T-helper 17 cell (primary cell): ENCODE data around the gene VENTX. TPM values are rescaled to one million over a fixed set of nuclear protein-coding genes. Genes with fewer than 3 reads are reported as not detected.
"Not testable (repeated sequence)": the region's sequence is repeated elsewhere in the genome, so short reads cannot be mapped to it uniquely, and the experiment has no call there.

Source experiments
- ATAC-seq: fragments of 150-1000 bp; cut with Tn5 transposase; 2 replicates; pipeline ENCODE4 v1.10.0; 2021; ENCODE audit warnings: mild to moderate bottlenecking, moderate library complexity
- DNase-seq, 3 donors: peaks; one replicate each; pipeline versions ENCODE4 v3.0.0 to v3.0.0-alpha.2; 2020 to 2021
- H3K9me3 ChIP-seq: one replicate; pipeline ENCODE4 v1.7.0; 2013; ENCODE audit warnings: low read length, mild to moderate bottlenecking; ENCODE audit not compliant: control insufficient read depth, poor library complexity, severe bottlenecking
- H3K27ac Mint-ChIP-seq: one replicate; pipeline ENCODE4 v1.8.0; 2022; ENCODE audit warnings: mild to moderate bottlenecking, moderate library complexity, mixed read lengths
- H3K27me3 Mint-ChIP-seq: one replicate; pipeline ENCODE4 v1.8.0; 2022; ENCODE audit warnings: mixed read lengths
- H3K36me3 Mint-ChIP-seq: one replicate; pipeline ENCODE4 v1.8.0; 2022; ENCODE audit warnings: low read depth, mixed read lengths
- H3K4me1 Mint-ChIP-seq: one replicate; pipeline ENCODE4 v1.8.0; 2022; ENCODE audit warnings: mild to moderate bottlenecking, mixed read lengths
- H3K4me3 Mint-ChIP-seq: one replicate; pipeline ENCODE4 v1.8.0; 2022; ENCODE audit warnings: mild to moderate bottlenecking, moderate library complexity, mixed read lengths
- total RNA-seq, 4 donors: library from RNA in 2 of 4; stranded (reverse) in 2 of 4; gene quantifications; one replicate each; pipeline ENCODE4 v1.2.3 and lab custom pipeline; 2022 to 2026

Gene VENTX
- total RNA-seq, 2 donors from 2014 or later, result 0.21 to 0.52 TPM

GRCh38 chr10:133214468-133215410, 22.9 kb upstream of the VENTX start:
- no peaks in the 10 kb centered on the region for H3K9me3 ChIP-seq
- no peaks in the 10 kb centered on the region for H3K36me3 Mint-ChIP-seq
- DNase-seq (no peak), ATAC-seq (no peak)
- H3K4me3 Mint-ChIP-seq, result no peak overlapping the region
- peaks cover 3% of the 10 kb centered on the region for H3K4me1 Mint-ChIP-seq
- no peak overlapping the region for H3K27ac Mint-ChIP-seq
- peaks cover 24% of the 10 kb centered on the region for H3K27me3 Mint-ChIP-seq

- no peaks in the 10 kb centered on the region for H3K36me3 Mint-ChIP-seq
- DNase-seq, result no peak
- H3K27ac Mint-ChIP-seq, result no peak overlapping the region
- no peaks in the 10 kb centered on the region for H3K9me3 ChIP-seq
- no peak for ATAC-seq
- H3K4me3 Mint-ChIP-seq, result no peak overlapping the region
- H3K4me1 Mint-ChIP-seq, result peaks cover 1% of the 10 kb centered on the region
- peaks cover 24% of the 10 kb centered on the region for H3K27me3 Mint-ChIP-seq
Observed at GRCh38 chr10:133215586-133215985, 22.1 kb upstream of the VENTX start.

GRCh38 chr10:133216776-133217175, 20.9 kb upstream of the VENTX start:
- H3K27ac Mint-ChIP-seq, result no peak overlapping the region
- DNase-seq (no peak), ATAC-seq (no peak)
- H3K9me3 ChIP-seq, result no peaks in the 10 kb centered on the region
- peaks cover 3% of the 10 kb centered on the region for H3K4me1 Mint-ChIP-seq
- H3K36me3 Mint-ChIP-seq, result no peaks in the 10 kb centered on the region
- no peak overlapping the region for H3K4me3 Mint-ChIP-seq
- peaks cover 30% of the 10 kb centered on the region for H3K27me3 Mint-ChIP-seq

- peaks cover 3% of the 10 kb centered on the region for H3K4me1 Mint-ChIP-seq
- ATAC-seq (no peak), DNase-seq (no peak)
- no peaks in the 10 kb centered on the region for H3K36me3 Mint-ChIP-seq
- no peaks in the 10 kb centered on the region for H3K9me3 ChIP-seq
- H3K4me3 Mint-ChIP-seq, result no peak overlapping the region
- peaks cover 24% of the 10 kb centered on the region for H3K27me3 Mint-ChIP-seq
- no peak overlapping the region for H3K27ac Mint-ChIP-seq
Observed at GRCh38 chr10:133217800-133218589, 19.7 kb upstream of the VENTX start.

- H3K4me1 Mint-ChIP-seq, result peaks cover 3% of the 10 kb centered on the region
- no peak for ATAC-seq
- H3K27ac Mint-ChIP-seq, result no peak overlapping the region
Observed at GRCh38 chr10:133218891-133219290, 18.8 kb upstream of the VENTX start.

GRCh38 chr10:133219782-133220181, 17.9 kb upstream of the VENTX start:
- H3K36me3 Mint-ChIP-seq, result no peaks in the 10 kb centered on the region
- ATAC-seq (no peak), DNase-seq (no peak)
- H3K27me3 Mint-ChIP-seq, result peaks cover 28% of the 10 kb centered on the region
- no peaks in the 10 kb centered on the region for H3K9me3 ChIP-seq
- no peak overlapping the region for H3K4me3 Mint-ChIP-seq
- H3K27ac Mint-ChIP-seq, result no peak overlapping the region
- peaks cover 3% of the 10 kb centered on the region for H3K4me1 Mint-ChIP-seq

More at GRCh38 chr10:133218891-133219290, 18.8 kb upstream of the VENTX start:
- Mint-ChIP-seq H3K36me3 (no peaks in the 10 kb centered on the region), H3K27me3 (peaks cover 24% of the 10 kb centered on the region), H3K4me3 (no peak overlapping the region)
- DNase-seq, result no peak
- no peaks in the 10 kb centered on the region for H3K9me3 ChIP-seq

GRCh38 chr10:133221331-133221730, 16.3 kb upstream of the VENTX start:
- peaks cover 9% of the 10 kb centered on the region for H3K4me1 Mint-ChIP-seq
- no peaks in the 10 kb centered on the region for H3K9me3 ChIP-seq
- peaks cover 24% of the 10 kb centered on the region for H3K27me3 Mint-ChIP-seq
- no peaks in the 10 kb centered on the region for H3K36me3 Mint-ChIP-seq
- ATAC-seq (no peak), DNase-seq (no peak)
- H3K4me3 Mint-ChIP-seq, result no peak overlapping the region
- H3K27ac Mint-ChIP-seq, result no peak overlapping the region

- not testable (repeated sequence) for H3K36me3 Mint-ChIP-seq
Observed at GRCh38 chr10:133221756-133222155, 15.9 kb upstream of the VENTX start.

GRCh38 chr10:133224076-133224475, 13.6 kb upstream of the VENTX start:
- DNase-seq (no peak), ATAC-seq (no peak)
- Mint-ChIP-seq H3K4me3 (no peak overlapping the region), H3K4me1 (peaks cover 15% of the 10 kb centered on the region), H3K36me3 (no peaks in the 10 kb centered on the region), H3K27ac (no peak overlapping the region), H3K27me3 (peaks cover 40% of the 10 kb centered on the region)
- H3K9me3 ChIP-seq, result no peaks in the 10 kb centered on the region

More at GRCh38 chr10:133221756-133222155, 15.9 kb upstream of the VENTX start:
- not testable (repeated sequence) for H3K4me3 Mint-ChIP-seq, H3K9me3 ChIP-seq, H3K27ac Mint-ChIP-seq, ATAC-seq, DNase-seq
- H3K27me3 Mint-ChIP-seq, result peaks cover 24% of the 10 kb centered on the region
- peaks cover 12% of the 10 kb centered on the region for H3K4me1 Mint-ChIP-seq

GRCh38 chr10:133224756-133225372, 12.8 kb upstream of the VENTX start:
- Mint-ChIP-seq H3K27ac (no peak overlapping the region), H3K27me3 (peaks cover 45% of the 10 kb centered on the region), H3K4me1 (peaks cover 19% of the 10 kb centered on the region), H3K4me3 (no peak overlapping the region), H3K36me3 (no peaks in the 10 kb centered on the region)
- no peak for DNase-seq
- no peaks in the 10 kb centered on the region for H3K9me3 ChIP-seq
- ATAC-seq, result no peak

- no peak for ATAC-seq
- H3K27me3 Mint-ChIP-seq, result peaks cover 45% of the 10 kb centered on the region
- no peak overlapping the region for H3K27ac Mint-ChIP-seq
- DNase-seq, result no peak
- H3K36me3 Mint-ChIP-seq, result no peaks in the 10 kb centered on the region
- peaks cover 20% of the 10 kb centered on the region for H3K4me1 Mint-ChIP-seq
- no peaks in the 10 kb centered on the region for H3K9me3 ChIP-seq
- H3K4me3 Mint-ChIP-seq, result peak overlapping the region; percentile 21
Observed at GRCh38 chr10:133225707-133226191, 11.9 kb upstream of the VENTX start.

GRCh38 chr10:133226251-133226808, 11.3 kb upstream of the VENTX start:
- Mint-ChIP-seq H3K27ac (no peak overlapping the region), H3K27me3 (peaks cover 40% of the 10 kb centered on the region), H3K4me3 (peak overlapping the region; percentile 41), H3K4me1 (peaks cover 18% of the 10 kb centered on the region), H3K36me3 (no peaks in the 10 kb centered on the region)
- peak; percentile 48 for ATAC-seq
- no peak for DNase-seq
- H3K9me3 ChIP-seq, result no peaks in the 10 kb centered on the region
